ENCODE results near the gene FAM114A1. TPM values are rescaled to one million over a fixed set of nuclear protein-coding genes. Genes with fewer than 3 reads are reported as not detected.

The FAM114A1 gene
- total RNA-seq, 1 donor from 2014 or later: 33.9 TPM

DNA sequence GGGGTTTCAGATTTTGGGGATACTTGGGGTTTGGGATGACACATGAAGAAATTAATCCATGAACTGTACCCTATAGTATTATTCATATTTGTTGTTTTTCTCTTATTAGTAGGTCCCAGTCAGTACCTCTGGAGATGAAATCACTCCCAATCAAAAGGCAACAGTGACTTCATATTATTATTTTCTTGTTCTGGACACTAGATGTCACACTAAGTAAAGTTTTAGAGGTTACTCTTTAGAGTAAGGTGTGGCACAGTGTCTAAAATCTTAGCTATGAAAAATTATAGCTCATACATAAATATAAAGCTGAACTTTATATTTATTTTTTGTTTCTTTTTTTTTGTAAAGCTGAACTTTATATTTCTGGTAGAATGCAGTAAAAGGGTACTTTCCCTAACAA is 35.1 kb downstream of the FAM114A1 start:
- peaks cover 13% of the 10 kb centered on the region for H3K4me1 Mint-ChIP-seq (ENCODE audit: unreplicated experiment)
- no peak overlapping the region for H3K27ac Mint-ChIP-seq
- H3K4me3 Mint-ChIP-seq: no peak overlapping the region
- TF ChIP-seq, protein P1, sequence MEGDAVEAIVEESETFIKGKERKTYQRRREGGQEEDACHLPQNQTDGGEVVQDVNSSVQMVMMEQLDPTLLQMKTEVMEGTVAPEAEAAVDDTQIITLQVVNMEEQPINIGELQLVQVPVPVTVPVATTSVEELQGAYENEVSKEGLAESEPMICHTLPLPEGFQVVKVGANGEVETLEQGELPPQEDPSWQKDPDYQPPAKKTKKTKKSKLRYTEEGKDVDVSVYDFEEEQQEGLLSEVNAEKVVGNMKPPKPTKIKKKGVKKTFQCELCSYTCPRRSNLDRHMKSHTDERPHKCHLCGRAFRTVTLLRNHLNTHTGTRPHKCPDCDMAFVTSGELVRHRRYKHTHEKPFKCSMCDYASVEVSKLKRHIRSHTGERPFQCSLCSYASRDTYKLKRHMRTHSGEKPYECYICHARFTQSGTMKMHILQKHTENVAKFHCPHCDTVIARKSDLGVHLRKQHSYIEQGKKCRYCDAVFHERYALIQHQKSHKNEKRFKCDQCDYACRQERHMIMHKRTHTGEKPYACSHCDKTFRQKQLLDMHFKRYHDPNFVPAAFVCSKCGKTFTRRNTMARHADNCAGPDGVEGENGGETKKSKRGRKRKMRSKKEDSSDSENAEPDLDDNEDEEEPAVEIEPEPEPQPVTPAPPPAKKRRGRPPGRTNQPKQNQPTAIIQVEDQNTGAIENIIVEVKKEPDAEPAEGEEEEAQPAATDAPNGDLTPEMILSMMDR (conservative IDR thresholded peaks at IDR 0.05): peak; percentile 71
- no peaks in the 10 kb centered on the region for H3K9me3 Mint-ChIP-seq
- peaks cover 20% of the 10 kb centered on the region for H3K36me3 Mint-ChIP-seq
- no peak for DNase-seq (ENCODE audit: extremely low spot score, unreplicated experiment)
- H3K27me3 Mint-ChIP-seq: no peaks in the 10 kb centered on the region

DNA sequence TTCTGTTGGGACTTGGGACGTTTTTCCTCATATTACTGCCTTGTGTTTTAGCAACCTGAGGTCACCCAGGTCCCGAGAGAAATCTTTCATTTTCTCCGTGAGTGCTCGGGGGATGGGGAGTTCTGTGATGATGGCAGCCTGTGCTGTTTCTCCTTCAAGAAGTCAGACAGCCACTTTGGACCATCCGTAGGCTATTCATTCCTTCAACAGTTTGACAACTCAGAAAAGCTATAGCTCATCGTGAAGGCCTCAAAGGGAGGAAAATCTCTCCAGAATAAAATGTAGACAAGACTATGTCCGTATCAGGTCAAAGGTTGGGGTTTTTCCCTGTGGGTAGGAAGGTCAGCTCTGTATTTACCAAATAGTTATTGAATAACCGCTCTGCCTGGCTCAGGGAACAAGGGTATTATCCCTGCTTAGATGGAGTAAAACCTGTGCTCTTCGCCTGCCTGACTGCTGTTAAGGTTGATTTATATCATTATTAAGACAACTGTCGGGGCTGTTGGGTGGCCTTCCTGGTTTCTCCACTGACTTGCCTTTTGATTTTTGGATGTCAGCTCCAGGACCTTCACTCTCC is 36.6 kb downstream of the FAM114A1 start:
- H3K4me1 Mint-ChIP-seq (ENCODE audit: unreplicated experiment): peaks cover 13% of the 10 kb centered on the region
- peaks cover 22% of the 10 kb centered on the region for H3K36me3 Mint-ChIP-seq
- peak overlapping the region; percentile 57 for H3K27ac Mint-ChIP-seq
- H3K4me3 Mint-ChIP-seq: peak overlapping the region; percentile 62
- H3K27me3 Mint-ChIP-seq: no peaks in the 10 kb centered on the region
- no peak for DNase-seq (ENCODE audit: extremely low spot score, unreplicated experiment)
- no peaks in the 10 kb centered on the region for H3K9me3 Mint-ChIP-seq
- TF ChIP-seq, protein P1 (conservative IDR thresholded peaks at IDR 0.05): no peak

DNA sequence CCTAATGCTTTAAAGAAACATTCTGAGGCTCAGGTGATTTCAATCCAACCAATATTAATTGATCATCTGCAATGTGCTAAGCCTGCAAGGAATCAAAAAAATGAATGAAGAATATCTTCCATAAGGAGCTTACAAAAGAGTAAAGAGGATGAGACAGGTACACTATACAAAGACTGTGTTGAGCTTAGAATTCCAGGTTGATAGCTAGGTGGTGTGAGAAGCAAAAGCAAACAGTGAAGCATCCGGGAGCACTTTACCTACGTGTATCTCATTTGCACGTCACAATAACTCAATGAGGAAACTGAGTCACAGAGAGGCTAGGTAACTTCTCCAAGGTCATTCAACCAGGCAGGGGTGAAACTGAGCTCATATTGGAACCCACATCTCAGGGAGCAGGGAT is 37.1 kb downstream of the FAM114A1 start:
- H3K27me3 Mint-ChIP-seq: no peaks in the 10 kb centered on the region
- peak overlapping the region; percentile 62 for H3K4me3 Mint-ChIP-seq
- TF ChIP-seq, protein P1 (conservative IDR thresholded peaks at IDR 0.05): no peak
- H3K27ac Mint-ChIP-seq: peak overlapping the region; percentile 57
- H3K36me3 Mint-ChIP-seq: peaks cover 22% of the 10 kb centered on the region
- no peak for DNase-seq (ENCODE audit: extremely low spot score, unreplicated experiment)
- H3K4me1 Mint-ChIP-seq (ENCODE audit: unreplicated experiment): peaks cover 13% of the 10 kb centered on the region
- H3K9me3 Mint-ChIP-seq: no peaks in the 10 kb centered on the region

DNA sequence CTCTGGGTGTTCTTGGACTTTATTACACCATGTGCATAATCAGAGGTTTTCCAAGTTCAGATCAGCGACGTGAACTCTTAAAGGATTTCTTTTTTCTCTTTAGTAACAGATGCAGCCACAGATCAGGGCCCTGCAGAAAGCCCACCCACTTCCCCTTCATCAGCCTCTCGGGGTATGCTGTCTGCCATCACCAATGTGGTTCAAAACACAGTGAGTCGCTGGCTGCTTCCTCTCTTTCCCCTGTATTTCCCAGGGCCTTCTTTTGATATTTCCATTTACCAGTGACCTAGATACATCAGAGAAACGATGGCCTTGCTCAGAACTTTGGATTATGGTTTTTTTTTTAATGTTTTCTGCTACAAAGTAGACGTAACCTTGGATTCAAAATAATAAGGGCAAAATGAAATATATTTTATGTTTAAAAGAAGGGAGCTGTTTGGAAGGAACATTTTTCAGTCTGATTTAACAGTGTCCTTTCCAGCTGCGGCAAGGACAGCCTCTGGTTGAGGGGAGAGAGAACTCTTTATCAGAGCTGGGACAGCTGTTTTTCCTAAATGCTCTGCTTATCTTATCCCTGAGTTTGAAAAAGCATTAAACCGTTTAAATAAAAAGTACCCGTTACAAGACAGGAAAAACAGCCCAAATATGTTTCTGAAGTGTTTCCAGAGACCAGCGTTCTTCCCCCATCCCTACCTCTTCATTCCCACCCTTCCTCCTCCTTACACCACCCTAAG is 38.2 kb downstream of the FAM114A1 start:
- H3K4me3 Mint-ChIP-seq: no peak overlapping the region
- TF ChIP-seq, protein P1 (conservative IDR thresholded peaks at IDR 0.05): no peak
- no peak overlapping the region for H3K27ac Mint-ChIP-seq
- H3K9me3 Mint-ChIP-seq: no peaks in the 10 kb centered on the region
- DNase-seq (ENCODE audit: extremely low spot score, unreplicated experiment): no peak
- peaks cover 13% of the 10 kb centered on the region for H3K4me1 Mint-ChIP-seq (ENCODE audit: unreplicated experiment)
- H3K27me3 Mint-ChIP-seq: no peaks in the 10 kb centered on the region
- peaks cover 29% of the 10 kb centered on the region for H3K36me3 Mint-ChIP-seq

DNA sequence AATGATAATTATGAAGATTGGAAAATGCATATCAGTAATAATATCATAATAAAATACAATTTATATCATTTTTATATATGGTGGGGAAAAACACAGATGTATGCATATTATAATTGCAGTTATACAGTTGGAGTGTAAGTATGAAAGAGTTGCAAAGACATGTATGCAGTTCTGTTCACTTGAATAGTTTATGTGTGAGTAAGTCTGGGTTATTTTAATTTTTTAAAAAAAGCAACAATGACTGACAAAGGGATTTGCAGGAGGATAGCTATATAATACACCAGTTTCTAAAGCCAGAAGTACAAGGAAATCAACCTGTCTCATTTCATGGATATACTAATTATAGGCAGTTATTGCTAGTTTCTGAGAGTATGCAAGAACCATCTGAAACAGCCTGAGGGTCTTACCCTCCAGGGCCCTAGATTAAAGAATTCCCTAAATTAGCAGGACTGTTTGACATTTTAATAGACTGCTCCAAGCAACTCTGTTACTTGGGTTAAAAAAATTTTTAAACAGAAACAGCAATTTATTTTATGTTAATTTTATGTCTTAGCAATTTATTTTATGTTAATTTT is 40.2 kb downstream of the FAM114A1 start:
- Mint-ChIP-seq H3K9me3 (no peaks in the 10 kb centered on the region), H3K4me3 (no peak overlapping the region), H3K27ac (no peak overlapping the region), H3K36me3 (peaks cover 34% of the 10 kb centered on the region), H3K4me1 (ENCODE audit: unreplicated experiment) (peaks cover 13% of the 10 kb centered on the region), H3K27me3 (no peaks in the 10 kb centered on the region)
- TF ChIP-seq, protein P1 (conservative IDR thresholded peaks at IDR 0.05): no peak
- DNase-seq (ENCODE audit: extremely low spot score, unreplicated experiment): no peak
